Stimulated activated CD8-positive, alpha-beta memory T cell treated with anti-CD3 and anti-CD28 coated beads, Interleukin-2, amount 100 ng/mL, for 1 hour (primary cell): ENCODE results near the gene CMSS1.

Source experiments
- DNase-seq, 2 donors: peaks; one replicate each; pipeline ENCODE4 v3.0.0-alpha.2; 2020; ENCODE audit warnings: low read depth in 2 of 2

CMSS1 gene

DNA sequence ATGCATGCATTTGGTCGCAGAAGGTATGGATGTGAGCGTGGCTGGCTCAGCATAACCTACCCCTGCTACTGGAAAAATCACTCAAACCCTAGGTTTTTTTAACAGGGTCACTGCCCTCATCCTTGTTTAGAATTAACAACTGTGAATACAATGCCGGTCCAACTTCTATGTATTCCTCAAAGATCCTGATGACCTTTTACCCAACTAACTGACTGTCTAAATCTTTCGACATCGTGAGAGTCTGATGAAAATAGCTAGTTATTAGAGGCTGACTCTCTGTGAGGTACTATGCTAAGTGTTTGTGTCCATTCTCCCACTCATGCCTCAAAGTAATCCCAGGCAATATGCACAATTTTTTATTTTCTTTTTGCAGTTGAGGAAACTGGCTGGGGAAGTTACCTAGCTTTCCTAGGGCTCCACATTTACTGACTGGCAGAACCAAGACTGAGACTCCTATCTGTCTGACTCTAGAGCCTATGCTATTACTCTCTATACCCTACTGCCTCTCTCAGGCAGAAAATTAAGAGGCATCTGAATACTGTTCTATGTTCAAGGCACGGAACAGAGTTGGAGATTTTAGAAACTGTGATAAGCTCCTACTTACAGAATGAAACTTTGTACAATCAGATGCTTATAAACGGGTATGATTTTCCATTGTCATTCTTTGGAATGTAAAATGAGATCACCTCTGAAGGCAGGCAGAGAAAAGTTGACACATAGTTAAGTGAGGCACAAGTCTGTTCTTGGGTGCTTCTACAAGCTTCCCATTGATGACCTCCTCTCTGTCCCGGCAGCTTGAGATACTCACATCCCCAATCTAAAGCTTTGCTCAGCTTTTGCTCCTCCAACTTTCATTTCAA lies 240.3 kb downstream of the CMSS1 start:
- DNase-seq = no peak

DNA sequence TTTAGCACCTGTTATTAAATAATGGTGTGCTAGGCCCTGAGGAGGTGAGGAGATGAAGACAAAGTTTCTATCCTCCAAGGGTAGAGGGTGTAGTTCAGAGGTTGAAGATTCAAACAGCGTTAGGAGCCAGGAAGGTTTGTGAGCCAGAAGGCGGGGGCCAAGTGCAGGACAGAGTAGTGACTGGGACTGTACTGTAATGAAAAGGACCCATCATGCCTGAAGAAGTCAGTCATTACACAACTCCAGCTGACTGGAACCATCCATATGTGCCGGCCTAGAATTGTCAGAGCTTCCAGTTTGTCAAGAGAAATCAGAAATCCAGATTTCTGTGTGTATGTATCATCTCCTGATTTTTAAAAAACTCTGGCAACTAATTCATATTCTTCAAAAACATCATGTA lies 241.8 kb downstream of the CMSS1 start:
- no peak for DNase-seq

DNA sequence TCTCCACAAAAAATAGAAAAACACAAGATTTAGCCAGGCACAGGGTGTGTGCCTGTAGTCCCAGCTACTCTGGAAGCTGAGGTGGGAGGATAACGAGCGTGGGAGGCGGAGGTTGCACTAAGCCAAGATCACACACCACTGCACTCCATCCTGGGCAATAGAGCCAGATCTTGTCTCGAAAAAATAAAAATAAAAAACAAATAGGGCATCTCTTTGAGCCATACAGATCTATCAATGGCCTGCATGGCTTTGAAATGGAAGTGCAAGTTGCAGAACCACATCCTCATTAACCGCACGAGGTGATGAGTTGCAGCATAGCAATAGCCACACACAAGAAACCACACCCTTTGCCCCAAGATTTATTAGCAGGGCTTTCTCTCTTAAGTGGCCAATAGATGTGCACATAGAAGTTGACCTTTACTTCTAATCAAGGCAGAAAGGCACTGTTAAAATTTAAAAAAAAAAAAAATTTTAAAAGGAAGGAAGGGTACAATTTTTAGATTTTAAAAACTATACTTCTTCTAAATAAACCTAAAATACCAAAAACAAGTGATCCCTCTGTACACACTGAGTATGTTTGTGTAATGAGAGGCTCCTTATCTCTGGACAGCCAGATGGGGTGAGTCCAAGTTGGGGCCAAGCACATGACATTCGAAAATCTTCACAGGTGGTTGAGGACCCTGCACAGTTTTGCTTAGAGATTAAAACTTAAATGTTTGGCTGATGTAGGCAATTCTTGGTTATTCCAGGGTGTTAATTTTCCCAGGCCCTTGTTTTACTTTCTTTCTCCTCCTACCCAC lies 243.2 kb downstream of the CMSS1 start:
- no peak for DNase-seq

- no peak for DNase-seq
Observed at GRCh38 chr3:100062665-100063064, 245.0 kb downstream of the CMSS1 start.

GRCh38 chr3:100063929-100064461 lies 246.3 kb downstream of the CMSS1 start:
- no peak for DNase-seq

DNA sequence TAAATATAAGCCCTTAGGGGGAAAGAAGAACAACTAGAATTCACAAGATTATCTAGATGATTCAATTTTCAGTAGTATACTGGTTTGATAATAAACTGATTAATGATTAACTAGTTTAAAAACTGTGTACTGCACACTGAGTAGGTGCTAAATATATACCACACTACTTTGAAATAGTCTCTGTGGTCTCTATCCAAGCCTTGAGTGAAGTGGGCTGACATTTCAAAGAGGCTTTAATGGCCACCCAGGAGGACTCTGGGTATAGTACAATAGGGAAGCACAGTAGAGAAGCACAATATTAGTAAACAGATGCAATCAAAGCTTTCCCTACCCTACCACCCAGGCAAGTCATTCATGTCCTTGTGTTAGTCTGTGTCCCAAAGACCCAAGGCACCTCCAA lies 249.9 kb downstream of the CMSS1 start:
- no peak for DNase-seq

GRCh38 chr3:100068826-100069225 lies 251.2 kb downstream of the CMSS1 start:
- DNase-seq = peak; percentile 31 to 62

GRCh38 chr3:100069472-100069871 lies 251.8 kb downstream of the CMSS1 start:
- DNase-seq = no peak

DNA sequence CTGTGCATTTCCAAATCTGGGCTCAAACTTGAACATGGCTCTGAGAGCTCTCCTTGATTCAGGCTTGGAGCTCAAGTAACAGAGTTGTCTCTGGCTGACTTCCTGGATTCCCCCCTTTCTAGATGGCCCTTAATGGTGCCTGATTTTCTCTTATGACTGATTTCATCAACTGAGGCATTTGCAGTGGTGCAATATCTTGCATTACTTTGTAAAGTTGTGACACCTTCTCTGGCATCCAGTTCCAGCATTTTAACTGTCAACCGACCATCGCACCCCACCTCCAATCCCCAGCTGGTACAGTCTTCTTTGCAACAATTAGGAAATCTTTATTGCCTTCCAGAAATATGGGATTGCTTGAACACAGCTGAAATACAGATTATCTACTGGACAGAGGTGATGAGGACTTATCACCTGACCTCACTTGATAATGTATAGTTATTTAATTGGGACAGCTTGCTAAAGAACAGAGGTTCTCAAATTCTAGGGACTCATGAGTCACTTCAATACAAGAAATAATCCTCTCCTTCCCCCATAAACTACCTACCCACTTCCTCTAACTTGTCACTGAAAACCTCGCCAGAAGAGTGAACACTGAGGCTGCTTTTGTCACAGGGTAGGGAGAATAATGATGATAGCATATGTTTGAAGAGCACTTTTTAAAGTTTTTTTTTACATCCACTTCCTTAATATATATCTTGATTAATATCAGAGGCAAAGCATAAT lies 254.8 kb downstream of the CMSS1 start:
- no peak for DNase-seq

DNA sequence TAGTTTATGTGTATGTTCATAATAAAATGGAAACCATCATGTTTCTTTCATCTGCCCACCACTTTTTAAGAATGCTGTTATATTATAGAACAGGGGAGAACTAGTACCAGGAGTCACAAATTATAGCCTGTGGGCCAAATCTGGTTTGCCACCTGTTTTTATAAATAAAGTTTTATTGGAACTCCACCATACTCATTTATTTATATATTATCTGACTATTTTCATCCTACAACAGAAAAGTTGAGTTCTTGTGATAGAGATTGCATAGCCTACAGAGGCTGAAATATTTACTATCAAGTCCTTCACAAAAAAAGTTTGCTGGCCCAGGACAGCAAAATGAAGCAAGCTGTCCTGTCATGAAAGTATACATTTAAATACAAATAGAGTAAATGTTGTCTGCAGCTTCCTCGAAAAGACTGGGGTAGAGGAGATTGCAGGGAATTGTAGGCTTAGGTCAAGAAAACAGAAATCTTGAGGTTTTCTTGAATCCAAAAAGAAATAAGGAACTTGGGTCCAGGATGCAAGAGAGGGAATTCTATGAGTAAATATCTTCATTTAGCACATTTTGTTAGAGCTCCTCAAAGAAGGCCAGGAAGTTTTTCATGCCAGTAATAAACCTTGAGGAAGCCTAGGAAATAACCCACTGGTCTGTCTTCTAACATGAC lies 255.5 kb downstream of the CMSS1 start:
- DNase-seq = no peak

GRCh38 chr3:100073714-100074307 lies 256.1 kb downstream of the CMSS1 start:
- no peak for DNase-seq

- DNase-seq = no peak
Observed at GRCh38 chr3:100075196-100075595, 257.5 kb downstream of the CMSS1 start.

- no peak for DNase-seq
Observed at GRCh38 chr3:100075851-100076730, 258.4 kb downstream of the CMSS1 start.

DNA sequence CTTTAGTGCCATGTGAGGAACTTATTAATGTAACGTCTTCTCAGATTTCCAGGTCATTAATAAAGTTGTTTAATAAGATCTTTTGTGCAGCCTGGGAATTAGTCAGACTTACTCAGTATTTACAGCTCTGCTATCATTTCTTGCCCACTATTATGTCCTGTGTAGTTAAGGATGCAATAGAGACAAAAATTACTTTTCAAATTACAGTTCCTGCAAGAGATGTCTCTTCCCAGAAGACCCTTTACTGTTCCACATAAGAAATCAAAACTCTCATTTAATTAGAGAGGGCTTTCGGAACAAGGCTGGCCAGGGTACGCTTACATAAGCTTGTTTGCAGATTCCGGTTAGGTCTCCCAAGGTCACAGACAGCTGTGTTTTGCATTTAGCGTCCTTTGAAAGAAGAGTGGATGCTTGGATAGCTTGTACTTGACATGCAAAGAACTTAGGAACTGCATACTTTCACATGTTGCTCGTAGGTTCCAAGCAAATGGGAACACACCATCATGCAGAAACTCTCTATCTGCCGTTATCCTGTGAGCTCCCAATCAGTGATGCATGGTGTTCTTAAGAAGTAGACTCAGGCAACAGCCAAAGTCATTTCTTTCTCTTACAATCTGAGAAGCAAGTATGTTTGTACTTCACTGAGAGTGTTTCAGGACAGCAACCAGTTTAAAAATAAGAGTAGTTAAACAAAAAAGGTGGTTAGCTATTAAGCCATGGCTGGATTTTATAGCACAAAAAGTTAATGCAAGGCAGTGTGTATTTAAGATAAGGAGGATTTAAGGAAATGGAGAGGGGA lies 259.3 kb downstream of the CMSS1 start:
- DNase-seq = no peak

GRCh38 chr3:100079328-100079727 lies 261.7 kb downstream of the CMSS1 start:
- DNase-seq = no peak

GRCh38 chr3:100080573-100080972 lies 262.9 kb downstream of the CMSS1 start:
- no peak for DNase-seq

- no peak for DNase-seq
Observed at GRCh38 chr3:100081311-100081710, 263.6 kb downstream of the CMSS1 start.

DNA sequence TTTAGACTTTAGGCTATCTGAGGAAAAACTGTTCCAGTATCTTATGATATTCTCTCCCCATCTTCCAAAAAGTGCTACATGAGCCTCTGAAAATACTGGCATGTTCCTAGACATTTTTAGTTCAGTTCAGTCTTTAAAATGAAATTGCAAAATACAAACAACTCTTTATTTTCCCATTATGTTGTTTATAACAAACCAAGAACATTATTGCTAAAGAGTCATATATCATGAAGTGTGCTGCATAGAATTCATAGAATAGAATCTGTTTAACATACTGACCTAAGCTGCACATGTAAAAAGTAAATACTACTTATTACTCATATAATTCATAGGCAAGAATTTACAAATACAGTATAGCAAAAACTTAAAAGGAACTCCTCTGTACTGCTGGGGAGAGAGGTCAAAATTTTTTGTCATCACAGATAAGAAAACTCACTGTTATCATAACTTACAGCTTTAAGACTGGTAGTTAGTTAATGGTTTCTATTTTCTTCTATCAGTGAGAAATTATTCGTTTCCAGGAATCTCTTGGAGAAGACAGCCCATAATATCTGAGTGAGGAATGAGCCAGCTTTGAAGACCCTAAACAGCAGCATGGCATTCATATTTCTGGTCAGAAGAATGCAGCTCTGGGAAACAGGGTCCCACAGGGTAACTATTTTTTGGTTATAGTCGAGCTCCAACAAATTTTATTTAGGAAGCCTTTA lies 264.5 kb downstream of the CMSS1 start:
- no peak for DNase-seq

- DNase-seq = no peak
Observed at GRCh38 chr3:100082714-100083113, 265.1 kb downstream of the CMSS1 start.
